ENCODE measurements around the gene CRHR2. TPM values are rescaled to one million over a fixed set of nuclear protein-coding genes. Genes with fewer than 3 reads are reported as not detected.

The CRHR2 gene
- total RNA-seq, 2 donors from 2014 or later: 0.16 TPM; not detected in 1

- TF ChIP-seq, protein P1, sequence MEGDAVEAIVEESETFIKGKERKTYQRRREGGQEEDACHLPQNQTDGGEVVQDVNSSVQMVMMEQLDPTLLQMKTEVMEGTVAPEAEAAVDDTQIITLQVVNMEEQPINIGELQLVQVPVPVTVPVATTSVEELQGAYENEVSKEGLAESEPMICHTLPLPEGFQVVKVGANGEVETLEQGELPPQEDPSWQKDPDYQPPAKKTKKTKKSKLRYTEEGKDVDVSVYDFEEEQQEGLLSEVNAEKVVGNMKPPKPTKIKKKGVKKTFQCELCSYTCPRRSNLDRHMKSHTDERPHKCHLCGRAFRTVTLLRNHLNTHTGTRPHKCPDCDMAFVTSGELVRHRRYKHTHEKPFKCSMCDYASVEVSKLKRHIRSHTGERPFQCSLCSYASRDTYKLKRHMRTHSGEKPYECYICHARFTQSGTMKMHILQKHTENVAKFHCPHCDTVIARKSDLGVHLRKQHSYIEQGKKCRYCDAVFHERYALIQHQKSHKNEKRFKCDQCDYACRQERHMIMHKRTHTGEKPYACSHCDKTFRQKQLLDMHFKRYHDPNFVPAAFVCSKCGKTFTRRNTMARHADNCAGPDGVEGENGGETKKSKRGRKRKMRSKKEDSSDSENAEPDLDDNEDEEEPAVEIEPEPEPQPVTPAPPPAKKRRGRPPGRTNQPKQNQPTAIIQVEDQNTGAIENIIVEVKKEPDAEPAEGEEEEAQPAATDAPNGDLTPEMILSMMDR (IDR thresholded peaks at IDR 0.05): no peak
- intact Hi-C loops (cut with DNase I): no loop called here
- H3K27me3 ChIP-seq: no peaks in the 10 kb centered on the region
- no peaks in the 10 kb centered on the region for H3K4me1 ChIP-seq
- H3K9ac ChIP-seq (ENCODE audit: low read depth in 2 of 2, low read length in 2 of 2): no peak overlapping the region
- no peaks in the 10 kb centered on the region for H3K9me3 ChIP-seq
- DNase-seq: no peak
- peaks cover 16% of the 10 kb centered on the region for H3K36me3 ChIP-seq
- H3K4me3 ChIP-seq: no peak overlapping the region
- no peak overlapping the region for H3K27ac ChIP-seq
Observed at GRCh38 chr7:30617359-30617758, 64.9 kb downstream of the CRHR2 start.

GRCh38 chr7:30616318-30616717 is 65.9 kb downstream of the CRHR2 start:
- no peaks in the 10 kb centered on the region for H3K9me3 ChIP-seq
- no peak for DNase-seq
- TF ChIP-seq, protein P1 (IDR thresholded peaks at IDR 0.05): no peak
- no peak overlapping the region for H3K27ac ChIP-seq
- no peaks in the 10 kb centered on the region for H3K4me1 ChIP-seq
- no peak overlapping the region for H3K9ac ChIP-seq (ENCODE audit: low read depth in 2 of 2, low read length in 2 of 2)
- no peaks in the 10 kb centered on the region for H3K27me3 ChIP-seq
- intact Hi-C loops (cut with DNase I): no loop called here
- H3K36me3 ChIP-seq: peaks cover 11% of the 10 kb centered on the region
- no peak overlapping the region for H3K4me3 ChIP-seq

DNA sequence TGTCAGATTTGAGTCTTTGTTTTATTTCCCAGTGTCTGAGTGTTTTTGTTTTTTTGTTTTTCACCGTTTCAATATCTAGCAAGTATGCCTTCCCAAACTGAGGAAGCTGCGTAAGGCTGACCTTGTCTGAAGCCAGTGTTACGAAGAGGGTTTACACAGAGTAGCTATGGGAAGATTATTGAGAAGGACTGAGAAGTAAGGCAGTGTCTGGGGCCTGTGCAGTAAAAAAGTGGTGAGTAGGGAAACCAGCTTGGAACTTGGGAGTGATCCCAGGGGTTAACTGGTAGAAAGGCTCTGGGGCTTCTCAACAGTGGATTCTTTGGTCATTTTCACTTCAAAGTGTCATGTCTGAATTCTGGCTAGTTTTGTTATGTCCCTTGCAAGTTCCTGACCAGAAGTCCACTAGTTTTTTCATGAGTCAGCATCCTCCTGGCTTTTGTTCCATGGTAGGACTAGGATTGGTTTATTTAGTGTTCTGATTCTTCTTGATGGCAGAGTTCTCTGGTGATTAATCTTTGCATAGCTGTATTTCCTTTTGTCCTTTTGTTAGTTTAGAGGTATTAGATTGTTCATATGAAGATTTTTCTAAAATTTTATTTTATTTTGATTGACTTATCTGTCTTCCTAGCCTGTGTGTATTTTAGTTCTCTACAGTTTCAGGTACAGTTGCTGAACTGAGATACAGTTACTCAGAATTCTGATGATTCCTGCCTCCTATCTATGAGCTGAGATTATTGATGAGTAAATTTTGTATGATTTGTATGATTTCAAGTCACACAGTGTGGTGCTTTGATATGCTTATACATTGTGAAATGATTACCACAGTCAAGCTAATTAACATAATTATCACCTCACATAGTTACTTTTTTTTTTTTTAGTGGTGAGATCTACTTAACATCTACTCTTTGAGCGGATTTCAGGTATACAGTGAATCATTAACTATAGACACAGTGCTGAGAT is 68.6 kb downstream of the CRHR2 start:
- Histone ChIP-seq H3K27ac (no peak overlapping the region), H3K9ac (ENCODE audit: low read depth in 2 of 2, low read length in 2 of 2) (no peak overlapping the region), H3K27me3 (no peaks in the 10 kb centered on the region), H3K9me3 (no peaks in the 10 kb centered on the region), H3K4me1 (no peaks in the 10 kb centered on the region), H3K4me3 (no peak overlapping the region), H3K36me3 (peaks cover 10% of the 10 kb centered on the region)
- DNase-seq: no peak
- TF ChIP-seq, protein P1 (IDR thresholded peaks at IDR 0.05): no peak
- intact Hi-C loops (cut with DNase I): no loop called here

GRCh38 chr7:30612658-30613265 is 69.5 kb downstream of the CRHR2 start:
- intact Hi-C loops (cut with DNase I): no loop called here
- no peaks in the 10 kb centered on the region for H3K27me3 ChIP-seq
- H3K27ac ChIP-seq: no peak overlapping the region
- no peak overlapping the region for H3K4me3 ChIP-seq
- TF ChIP-seq, protein P1 (IDR thresholded peaks at IDR 0.05): no peak
- no peak overlapping the region for H3K9ac ChIP-seq (ENCODE audit: low read depth in 2 of 2, low read length in 2 of 2)
- no peak for DNase-seq
- H3K9me3 ChIP-seq: no peaks in the 10 kb centered on the region
- peaks cover 8% of the 10 kb centered on the region for H3K36me3 ChIP-seq
- H3K4me1 ChIP-seq: no peaks in the 10 kb centered on the region

- Histone ChIP-seq H3K27ac (no peak overlapping the region), H3K4me3 (no peak overlapping the region), H3K9me3 (no peaks in the 10 kb centered on the region), H3K27me3 (no peaks in the 10 kb centered on the region), H3K4me1 (no peaks in the 10 kb centered on the region), H3K9ac (ENCODE audit: low read depth in 2 of 2, low read length in 2 of 2) (no peak overlapping the region), H3K36me3 (no peaks in the 10 kb centered on the region)
- TF ChIP-seq, protein P1 (IDR thresholded peaks at IDR 0.05): no peak
- intact Hi-C loops (cut with DNase I): no loop called here
- no peak for DNase-seq
Observed at GRCh38 chr7:30605832-30606231, 76.4 kb downstream of the CRHR2 start.

Data from colonic mucosa (tissue), 4 donors.